Adipocyte (in vitro differentiated cells): ENCODE measurements around the gene SIGLEC7.

Experiments used
- DNase-seq: peaks from one replicate; pipeline ENCODE4 v3.0.0-alpha.2; 2015; ENCODE audit warnings: low read depth
- H3K27me3 ChIP-seq: replicated peaks from 2 replicates; pipeline ENCODE4 v1.7.0; 2013; ENCODE audit warnings: mild to moderate bottlenecking, low read length, moderate library complexity; ENCODE audit not compliant: control insufficient read depth, insufficient read depth
- H3K36me3 ChIP-seq: 2 replicates; pipeline ENCODE4 v1.7.0; 2013; ENCODE audit warnings: low read length, mild to moderate bottlenecking, moderate library complexity; ENCODE audit not compliant: control insufficient read depth, insufficient read depth, severe bottlenecking
- H3K4me1 ChIP-seq: 2 replicates; pipeline ENCODE4 v1.7.0; 2013; ENCODE audit warnings: mild to moderate bottlenecking, low read length, moderate library complexity; ENCODE audit not compliant: control insufficient read depth, insufficient read depth
- H3K4me3 ChIP-seq: 2 replicates; pipeline ENCODE4 v1.7.0; 2013; ENCODE audit warnings: mild to moderate bottlenecking, low read length, moderate library complexity
- H3K9ac ChIP-seq: 2 replicates; pipeline ENCODE4 v1.7.0; 2013; ENCODE audit warnings: mild to moderate bottlenecking, low read length, moderate library complexity
- H3K9me3 ChIP-seq: 2 replicates; pipeline ENCODE4 v1.7.0; 2013; ENCODE audit warnings: mild to moderate bottlenecking, low read length, moderate library complexity; ENCODE audit not compliant: control insufficient read depth

The SIGLEC7 gene

DNA sequence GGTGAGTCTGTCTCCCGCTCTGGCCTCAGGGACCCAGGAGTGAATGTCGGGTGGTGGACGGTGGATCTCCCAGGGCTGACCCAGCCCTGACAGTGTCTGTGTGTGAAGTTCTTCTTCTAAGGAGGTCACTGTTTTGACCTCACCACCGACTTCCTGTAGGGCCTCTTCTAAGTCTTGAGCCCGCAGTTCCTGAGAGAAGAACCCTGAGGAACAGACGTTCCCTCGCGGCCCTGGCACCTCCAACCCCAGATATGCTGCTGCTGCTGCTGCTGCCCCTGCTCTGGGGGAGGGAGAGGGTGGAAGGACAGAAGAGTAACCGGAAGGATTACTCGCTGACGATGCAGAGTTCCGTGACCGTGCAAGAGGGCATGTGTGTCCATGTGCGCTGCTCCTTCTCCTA, at the start of gene SIGLEC7:
Gene SIGLEC7 (plus strand): TSS at position 183 of the 400 bp plus-strand sequence. CDS start 69 bp downstream, at position 252.
- DNase-seq: no peak
- H3K9ac ChIP-seq: no peak within 1 kb of the TSS

GRCh38 chr19:51093101-51093500, 49.0 kb upstream of the SIGLEC7 start:
- Histone ChIP-seq H3K4me3 (no peak overlapping the region), H3K36me3 (peaks cover 5% of the 10 kb centered on the region), H3K9ac (no peak overlapping the region), H3K27me3 (no peaks in the 10 kb centered on the region), H3K9me3 (no peaks in the 10 kb centered on the region), H3K4me1 (peaks cover 5% of the 10 kb centered on the region)
- DNase-seq: no peak

More for the DNA sequence above, at the start of gene SIGLEC7:
- Histone ChIP-seq H3K4me3 (no peak within 1 kb of the TSS), H3K27me3 (peaks cover 32% of the 10 kb centered on the region), H3K36me3 (no peaks in the 10 kb centered on the region), H3K9me3 (no peaks in the 10 kb centered on the region), H3K4me1 (peaks cover 3% of the 10 kb centered on the region)

- H3K27me3 ChIP-seq: no peaks in the 10 kb centered on the region
- H3K9me3 ChIP-seq: no peaks in the 10 kb centered on the region
- peaks cover 8% of the 10 kb centered on the region for H3K36me3 ChIP-seq
- H3K9ac ChIP-seq: no peak overlapping the region
- H3K4me1 ChIP-seq: peaks cover 5% of the 10 kb centered on the region
- H3K4me3 ChIP-seq: no peak overlapping the region
- no peak for DNase-seq
Measured at GRCh38 chr19:51093510-51094345, 48.4 kb upstream of the SIGLEC7 start.

- Histone ChIP-seq H3K4me1 (peaks cover 10% of the 10 kb centered on the region), H3K9ac (no peak overlapping the region), H3K36me3 (peaks cover 8% of the 10 kb centered on the region), H3K9me3 (no peaks in the 10 kb centered on the region), H3K4me3 (no peak overlapping the region), H3K27me3 (no peaks in the 10 kb centered on the region)
- peak; percentile 51 for DNase-seq
Measured at GRCh38 chr19:51094696-51095279, 47.3 kb upstream of the SIGLEC7 start.

- H3K9ac ChIP-seq: no peak overlapping the region
- H3K4me1 ChIP-seq: peaks cover 23% of the 10 kb centered on the region
- no peak for DNase-seq
- no peaks in the 10 kb centered on the region for H3K27me3 ChIP-seq
- no peaks in the 10 kb centered on the region for H3K9me3 ChIP-seq
- H3K4me3 ChIP-seq: no peak overlapping the region
- H3K36me3 ChIP-seq: peaks cover 8% of the 10 kb centered on the region
Measured at GRCh38 chr19:51096473-51097165, 45.5 kb upstream of the SIGLEC7 start.

- Histone ChIP-seq H3K4me3 (no peak overlapping the region), H3K36me3 (peaks cover 8% of the 10 kb centered on the region), H3K9ac (no peak overlapping the region), H3K27me3 (no peaks in the 10 kb centered on the region), H3K9me3 (no peaks in the 10 kb centered on the region), H3K4me1 (peaks cover 24% of the 10 kb centered on the region)
- peak; percentile 68 for DNase-seq
Measured at GRCh38 chr19:51097166-51097738, 44.8 kb upstream of the SIGLEC7 start.

DNA sequence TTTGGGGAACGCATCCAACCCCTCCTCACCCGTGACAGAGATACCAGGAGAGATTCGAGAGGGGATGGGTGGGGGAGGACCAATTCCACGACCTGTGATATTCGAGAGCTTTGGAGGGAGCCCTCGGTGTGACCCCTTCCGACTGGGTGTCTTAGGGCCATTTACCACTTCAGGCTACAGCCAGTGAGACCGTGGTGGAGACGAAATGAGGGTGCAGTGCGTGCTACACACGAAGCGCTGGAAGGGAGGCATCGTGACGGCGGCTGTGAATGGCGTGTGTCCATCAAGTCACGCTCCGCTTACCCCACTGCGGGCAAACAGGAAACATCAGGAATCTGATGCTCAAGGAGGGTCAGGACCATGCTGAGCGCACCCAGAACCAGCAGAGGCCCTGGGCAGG, 44.3 kb upstream of the SIGLEC7 start:
- no peak for DNase-seq
- H3K9me3 ChIP-seq: no peaks in the 10 kb centered on the region
- H3K9ac ChIP-seq: no peak overlapping the region
- peaks cover 24% of the 10 kb centered on the region for H3K4me1 ChIP-seq
- H3K4me3 ChIP-seq: no peak overlapping the region
- no peaks in the 10 kb centered on the region for H3K27me3 ChIP-seq
- peaks cover 14% of the 10 kb centered on the region for H3K36me3 ChIP-seq

DNA sequence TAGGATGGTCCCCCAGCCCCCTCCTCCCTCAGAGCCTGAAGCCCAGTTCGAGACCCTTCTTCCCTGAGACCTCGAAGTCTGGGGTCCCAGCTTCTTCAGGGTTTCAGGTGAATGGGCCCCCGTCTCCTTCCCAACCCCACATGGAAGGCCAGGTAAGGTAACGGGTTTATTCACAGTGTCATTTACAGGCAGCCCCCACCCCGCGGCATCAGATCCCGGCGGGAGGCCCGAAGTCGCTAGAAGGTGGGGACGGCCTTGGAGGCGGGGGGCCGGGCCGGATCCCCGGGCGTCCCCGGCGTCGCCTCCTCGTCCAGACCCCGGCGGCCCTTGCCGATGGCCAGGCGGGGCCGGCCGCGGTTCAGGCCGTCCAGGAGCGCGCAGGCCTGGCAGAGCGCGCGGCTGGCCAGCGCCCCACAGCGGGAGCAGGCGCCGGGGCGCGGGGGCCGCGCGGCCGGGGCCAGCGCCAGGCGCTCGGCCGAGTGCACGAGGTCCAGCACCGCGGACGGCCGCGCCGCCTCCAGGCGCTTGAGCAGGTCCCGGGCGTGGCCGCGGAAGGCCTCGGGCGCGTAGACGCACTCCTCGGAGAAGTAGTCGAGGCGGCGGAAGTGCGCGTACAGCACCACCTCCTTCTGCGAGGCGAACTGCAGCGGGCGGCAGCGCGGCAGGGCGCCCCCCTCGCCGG, 43.6 kb upstream of the SIGLEC7 start:
- Histone ChIP-seq H3K4me1 (peaks cover 24% of the 10 kb centered on the region), H3K36me3 (peaks cover 19% of the 10 kb centered on the region), H3K27me3 (no peaks in the 10 kb centered on the region), H3K4me3 (no peak overlapping the region), H3K9me3 (no peaks in the 10 kb centered on the region), H3K9ac (no peak overlapping the region)
- DNase-seq: no peak

DNA sequence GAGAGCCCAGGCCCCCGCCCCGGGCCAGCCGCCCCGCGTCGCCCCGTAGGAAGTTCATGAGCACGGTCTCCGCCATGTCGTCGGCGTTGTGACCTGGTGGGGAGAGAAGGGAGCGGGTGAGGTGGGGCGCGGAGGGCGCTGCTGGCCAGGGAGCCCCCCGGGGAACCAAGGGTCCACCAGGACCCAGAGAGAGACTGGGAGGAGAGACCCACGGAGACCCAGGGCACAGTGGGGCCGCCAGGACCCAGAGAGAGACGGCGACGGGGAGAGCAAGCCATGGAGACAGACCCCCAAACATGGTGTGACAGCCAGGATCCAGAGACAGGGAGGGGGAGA, 43.1 kb upstream of the SIGLEC7 start:
- no peak overlapping the region for H3K4me3 ChIP-seq
- no peaks in the 10 kb centered on the region for H3K27me3 ChIP-seq
- DNase-seq: no peak
- no peaks in the 10 kb centered on the region for H3K9me3 ChIP-seq
- H3K9ac ChIP-seq: no peak overlapping the region
- peaks cover 26% of the 10 kb centered on the region for H3K4me1 ChIP-seq
- peaks cover 24% of the 10 kb centered on the region for H3K36me3 ChIP-seq

GRCh38 chr19:51100601-51101000, 41.5 kb upstream of the SIGLEC7 start:
- H3K9ac ChIP-seq: no peak overlapping the region
- DNase-seq: no peak

More at GRCh38 chr19:51100601-51101000, 41.5 kb upstream of the SIGLEC7 start:
- no peak overlapping the region for H3K4me3 ChIP-seq
- H3K9me3 ChIP-seq: no peaks in the 10 kb centered on the region
- H3K36me3 ChIP-seq: peaks cover 24% of the 10 kb centered on the region
- H3K27me3 ChIP-seq: no peaks in the 10 kb centered on the region
- H3K4me1 ChIP-seq: peaks cover 26% of the 10 kb centered on the region
